A673 (cell line): ENCODE measurements around the gene OR4D2. TPM values are rescaled to one million over a fixed set of nuclear protein-coding genes. Genes with fewer than 3 reads are reported as not detected.

Source experiments
- BruUV-seq: library from RNA; stranded (reverse); fragments of 400-500 nt; replicated peaks from 2 replicates; lab custom pipeline; 2021; lab: Mats Ljungman, UMichigan
- CTCF ChIA-PET: fragments of 300-600 bp; sonication (Branson Sonifier 250); formaldehyde crosslinking; loops from one replicate; lab custom pipeline; 2022; ENCODE audit warnings: antibody characterized with exemption; lab: Charles Lee
- POLR2A ChIA-PET: fragments of 300-600 bp; sonication (Branson Sonifier 250); formaldehyde crosslinking; loops from one replicate; lab custom pipeline; 2022; ENCODE audit warnings: antibody characterized with exemption; ENCODE audit not compliant: low non-redundant PET; lab: Charles Lee
- DNase-seq: peaks from one replicate; pipeline ENCODE4 v3.0.0-alpha.2; 2015; ENCODE audit warnings: low spot score
- H3K27ac ChIP-seq: fragments of 200-600 bp; sonication (generic); 2 replicates; pipeline ENCODE4 v1.5.1; 2016; ENCODE audit warnings: mixed run types, low read depth, mild to moderate bottlenecking, mixed read lengths, antibody characterized with exemption, low read length; ENCODE audit not compliant: poor library complexity, severe bottlenecking
- H3K27me3 ChIP-seq: fragments of 200-600 bp; sonication (generic); replicated peaks from 2 replicates; pipeline ENCODE4 v1.6.1; 2017; ENCODE audit warnings: mixed run types, low read depth, mild to moderate bottlenecking, mixed read lengths, antibody characterized with exemption, low read length; ENCODE audit not compliant: insufficient read depth, poor library complexity
- H3K36me3 ChIP-seq: fragments of 200-600 bp; sonication (generic); 2 replicates; pipeline ENCODE4 v1.6.1; 2016; ENCODE audit warnings: mixed run types, mild to moderate bottlenecking, mixed read lengths, antibody characterized with exemption, low read length; ENCODE audit not compliant: insufficient read depth, poor library complexity, severe bottlenecking
- H3K4me1 ChIP-seq: fragments of 200-600 bp; sonication (generic); 2 replicates; pipeline ENCODE4 v1.6.1; 2017; ENCODE audit warnings: mixed run types, mild to moderate bottlenecking, mixed read lengths, antibody characterized with exemption, low read length; ENCODE audit not compliant: insufficient read depth, poor library complexity, severe bottlenecking
- H3K4me3 ChIP-seq: fragments of 200-600 bp; sonication (generic); 2 replicates; pipeline ENCODE4 v1.5.1; 2016; ENCODE audit warnings: low read depth, mixed run types, mild to moderate bottlenecking, mixed read lengths, low read length; ENCODE audit not compliant: poor library complexity, severe bottlenecking
- H3K9me3 ChIP-seq: fragments of 200-600 bp; sonication (generic); 2 replicates; pipeline ENCODE4 v1.6.1; 2016; ENCODE audit warnings: mixed run types, low read depth, mild to moderate bottlenecking, mixed read lengths, antibody characterized with exemption, low read length; ENCODE audit not compliant: poor library complexity, severe bottlenecking
- CTCF ChIP-seq: fragments of 300-800, 200-600 bp; sonication (generic); conservative IDR thresholded peaks from 2 replicates; pipeline ENCODE4 v1.5.1; 2017; ENCODE audit warnings: low read depth, mild to moderate bottlenecking, antibody characterized with exemption, low read length, moderate library complexity, mixed read lengths
- EZH2 ChIP-seq: fragments of 200-600 bp; sonication (generic); IDR thresholded peaks from 2 replicates; pipeline ENCODE4 v1.6.1; 2017; ENCODE audit warnings: borderline replicate concordance, low read depth, mild to moderate bottlenecking, mixed read lengths, antibody characterized with exemption, low read length; ENCODE audit not compliant: poor library complexity, severe bottlenecking
- intact Hi-C: fragments of 100-400 bp; cut with micrococcal nuclease; formaldehyde crosslinking; loops from one replicate; pipeline ENCODE4 v1.10.0; 2022; ENCODE audit not compliant: unreplicated experiment
- total RNA-seq: library from RNA; stranded (reverse); gene quantifications from 2 replicates; pipeline ENCODE4 v1.2.3, GENCODE V29; 2021

The OR4D2 gene
- total RNA-seq, 1 experiment from 2014 or later, result not detected

GRCh38 chr17:58219789-58220183, 53.0 kb downstream of the OR4D2 start:
- intact Hi-C loops, result no loop called here
- Histone ChIP-seq H3K9me3 (no peaks in the 10 kb centered on the region), H3K4me1 (peaks cover 5% of the 10 kb centered on the region), H3K4me3 (peak overlapping the region; percentile 63), H3K36me3 (no peaks in the 10 kb centered on the region), H3K27me3 (no peaks in the 10 kb centered on the region), H3K27ac (peak overlapping the region; percentile 47)
- POLR2A ChIA-PET, result no interaction called here
- DNase-seq, result no peak
- CTCF ChIA-PET, result interaction anchor here (0.7 kb wide), 1 partner anchor 79 kb away, joined by 6 read pairs; no protein-coding TSS in a partner anchor
- no TSS peak for BruUV-seq
- TF ChIP-seq CTCF (no peak), EZH2 (no peak)

Other genes starting within 250 kb of the OR4D2 start
- 53.5 and 55.6 TPM in 2 replicates for gene CUEDC1, start 211.6 kb upstream of the OR4D2 start, total RNA-seq
- 75.7 and 77.7 TPM in 2 replicates for gene VEZF1, start 178.7 kb upstream of the OR4D2 start, total RNA-seq
- gene SRSF1, start 159.7 kb upstream of the OR4D2 start, total RNA-seq, result 491 and 512 TPM in 2 replicates
- gene DYNLL2, start 83.6 kb upstream of the OR4D2 start, total RNA-seq, result 29.1 and 29.8 TPM in 2 replicates
- not detected in 2 replicates for gene OR4D1, start 18.6 kb upstream of the OR4D2 start, total RNA-seq
- gene EPX, start 25.7 kb downstream of the OR4D2 start, total RNA-seq, result not detected in 2 replicates
- gene MKS1, start 52.3 kb downstream of the OR4D2 start, total RNA-seq, result 28.1 and 38.7 TPM in 2 replicates
- 0.34 TPM in 1 of 2 replicates, not detected in the other for gene LPO, start 71.6 kb downstream of the OR4D2 start, total RNA-seq
- not detected in 2 replicates for gene MPO, start 114.0 kb downstream of the OR4D2 start, total RNA-seq
- 0.21 and 0.24 TPM in 2 replicates for gene TSPOAP1, start 161.8 kb downstream of the OR4D2 start, total RNA-seq
- gene SUPT4H1, start 185.2 kb downstream of the OR4D2 start, total RNA-seq, result 93.1 and 106 TPM in 2 replicates